ENCODE results near the gene CHAT.

CHAT gene

DNA sequence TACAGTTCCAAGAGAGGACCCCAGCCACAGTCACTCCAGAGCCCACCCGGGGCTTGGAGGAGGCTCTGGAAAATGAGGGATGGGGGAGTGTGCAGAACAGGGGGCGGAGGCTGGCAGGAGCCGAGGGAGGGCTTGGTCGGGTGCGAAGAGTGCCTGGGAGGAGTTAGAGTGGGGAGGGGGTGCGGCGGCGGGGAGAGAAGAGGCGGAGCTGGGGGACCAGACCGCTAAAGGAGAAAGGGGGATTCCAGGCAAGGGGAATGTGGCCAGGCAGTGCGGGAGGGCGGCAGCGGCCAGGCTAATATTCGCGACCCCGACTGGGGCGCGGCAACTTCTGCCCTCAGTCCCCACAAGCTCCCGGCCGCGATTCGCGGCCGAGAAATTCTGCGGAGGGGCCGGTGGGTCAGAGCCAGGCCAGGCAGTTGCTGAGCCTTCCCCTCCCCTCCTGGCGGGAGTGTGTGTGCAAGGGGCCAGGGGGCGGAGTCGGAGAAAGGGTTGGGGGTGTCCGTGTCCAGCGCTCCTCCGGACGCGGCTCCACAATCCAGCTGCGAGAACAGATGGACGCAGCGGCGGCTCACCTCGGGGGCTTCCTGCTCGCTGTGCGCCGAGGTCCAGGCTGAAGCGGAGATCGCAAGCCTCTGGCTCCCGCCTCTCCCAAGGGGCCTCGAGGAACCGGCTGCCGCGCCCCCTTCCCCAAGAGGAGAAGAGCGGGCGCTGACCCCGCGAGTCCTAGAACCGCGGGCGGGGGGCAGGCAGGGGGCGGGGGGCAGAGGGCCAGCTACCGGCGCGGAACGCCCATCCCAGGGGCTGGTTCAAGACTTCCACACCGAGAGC lies 4.3 kb upstream of the CHAT start:
- TF ChIP-seq EZH2phosphoT487 (IDR thresholded peaks at IDR 0.05; ENCODE audit: low read length) (no peak), EZH2 (optimal IDR thresholded peaks at IDR 0.05; ENCODE audit: low read depth, low read length) (no peak)
- TF ChIP-seq, protein P1, sequence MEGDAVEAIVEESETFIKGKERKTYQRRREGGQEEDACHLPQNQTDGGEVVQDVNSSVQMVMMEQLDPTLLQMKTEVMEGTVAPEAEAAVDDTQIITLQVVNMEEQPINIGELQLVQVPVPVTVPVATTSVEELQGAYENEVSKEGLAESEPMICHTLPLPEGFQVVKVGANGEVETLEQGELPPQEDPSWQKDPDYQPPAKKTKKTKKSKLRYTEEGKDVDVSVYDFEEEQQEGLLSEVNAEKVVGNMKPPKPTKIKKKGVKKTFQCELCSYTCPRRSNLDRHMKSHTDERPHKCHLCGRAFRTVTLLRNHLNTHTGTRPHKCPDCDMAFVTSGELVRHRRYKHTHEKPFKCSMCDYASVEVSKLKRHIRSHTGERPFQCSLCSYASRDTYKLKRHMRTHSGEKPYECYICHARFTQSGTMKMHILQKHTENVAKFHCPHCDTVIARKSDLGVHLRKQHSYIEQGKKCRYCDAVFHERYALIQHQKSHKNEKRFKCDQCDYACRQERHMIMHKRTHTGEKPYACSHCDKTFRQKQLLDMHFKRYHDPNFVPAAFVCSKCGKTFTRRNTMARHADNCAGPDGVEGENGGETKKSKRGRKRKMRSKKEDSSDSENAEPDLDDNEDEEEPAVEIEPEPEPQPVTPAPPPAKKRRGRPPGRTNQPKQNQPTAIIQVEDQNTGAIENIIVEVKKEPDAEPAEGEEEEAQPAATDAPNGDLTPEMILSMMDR (IDR thresholded peaks at IDR 0.05; ENCODE audit: low read length): no peak
- no peaks in the 10 kb centered on the region for H3K9me2 ChIP-seq (replicated peaks; ENCODE audit: insufficient read depth, low read length)
- H3K9ac ChIP-seq (ENCODE audit: low read length): no peak overlapping the region
- DNase-seq: no peak
- no peak overlapping the region for H3K27ac ChIP-seq (ENCODE audit: low read length)
- no peak overlapping the region for H2AFZ ChIP-seq (ENCODE audit: low read length)
- no peak overlapping the region for H3K4me2 ChIP-seq (ENCODE audit: low read depth, low read length)
- H3K4me1 ChIP-seq (ENCODE audit: low read length): no peaks in the 10 kb centered on the region
- peaks cover 7% of the 10 kb centered on the region for H3K27me3 ChIP-seq (replicated peaks; ENCODE audit: insufficient read depth, low read length)
- H3F3A ChIP-seq (ENCODE audit: insufficient read depth, low read length): no peaks in the 10 kb centered on the region
- H4K20me1 ChIP-seq (ENCODE audit: insufficient read depth, low read length): no peaks in the 10 kb centered on the region
- H3K9me3 ChIP-seq (replicated peaks; ENCODE audit: insufficient read depth, low read length): no peaks in the 10 kb centered on the region
- no peak overlapping the region for H3K4me3 ChIP-seq (ENCODE audit: low read length)
- H3K36me3 ChIP-seq (replicated peaks; ENCODE audit: insufficient read depth, low read length): no peaks in the 10 kb centered on the region
- H3K79me2 ChIP-seq (ENCODE audit: low read length): no peaks in the 10 kb centered on the region

DNA sequence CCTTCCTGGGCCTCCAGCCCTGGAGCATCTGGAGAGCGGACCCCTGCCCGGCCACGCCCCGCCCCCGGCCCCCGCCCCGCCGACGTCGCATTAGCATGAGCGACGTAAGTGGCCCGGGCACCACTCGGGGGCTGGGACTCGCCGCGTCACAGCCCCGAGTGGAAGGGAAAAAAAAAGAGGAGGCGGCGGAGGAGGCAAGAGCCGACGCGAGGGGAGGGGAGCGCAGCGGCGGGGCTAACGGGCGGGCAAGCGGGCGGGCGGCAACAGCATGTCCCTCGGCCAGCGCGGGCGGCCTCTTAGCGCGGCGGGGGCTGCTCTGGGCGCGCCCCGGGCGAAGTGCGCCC lies 3.8 kb upstream of the CHAT start, which contains the start of gene SLC18A3:
SLC18A3 (plus strand) TSS at position 197 of the 344 bp plus-strand sequence. CDS start 431 bp downstream, outside the sequence.
- Histone ChIP-seq H3F3A (ENCODE audit: insufficient read depth, low read length) (no peaks in the 10 kb centered on the region), H3K27me3 (replicated peaks; ENCODE audit: insufficient read depth, low read length) (peaks cover 11% of the 10 kb centered on the region), H3K79me2 (ENCODE audit: low read length) (no peaks in the 10 kb centered on the region), H3K9me3 (replicated peaks; ENCODE audit: insufficient read depth, low read length) (no peaks in the 10 kb centered on the region), H2AFZ (ENCODE audit: low read length) (no peak within 1 kb of the TSS), H3K4me3 (ENCODE audit: low read length) (no peak within 1 kb of the TSS), H3K4me1 (ENCODE audit: low read length) (no peaks in the 10 kb centered on the region), H3K9ac (ENCODE audit: low read length) (no peak within 1 kb of the TSS), H3K27ac (ENCODE audit: low read length) (no peak within 1 kb of the TSS), H3K4me2 (ENCODE audit: low read depth, low read length) (no peak within 1 kb of the TSS), H4K20me1 (ENCODE audit: insufficient read depth, low read length) (no peaks in the 10 kb centered on the region), H3K9me2 (replicated peaks; ENCODE audit: insufficient read depth, low read length) (no peaks in the 10 kb centered on the region), H3K36me3 (replicated peaks; ENCODE audit: insufficient read depth, low read length) (no peaks in the 10 kb centered on the region)
- no peak for DNase-seq
- TF ChIP-seq, protein P1 (IDR thresholded peaks at IDR 0.05; ENCODE audit: low read length): no peak
- TF ChIP-seq EZH2 (optimal IDR thresholded peaks at IDR 0.05; ENCODE audit: low read depth, low read length) (no peak), EZH2phosphoT487 (IDR thresholded peaks at IDR 0.05; ENCODE audit: low read length) (no peak)

- H3K79me2 ChIP-seq (ENCODE audit: low read length): no peaks in the 10 kb centered on the region
- no peaks in the 10 kb centered on the region for H3K4me1 ChIP-seq (ENCODE audit: low read length)
- H3K4me2 ChIP-seq (ENCODE audit: low read depth, low read length): no peak overlapping the region
- H3F3A ChIP-seq (ENCODE audit: insufficient read depth, low read length): no peaks in the 10 kb centered on the region
- H3K9me3 ChIP-seq (replicated peaks; ENCODE audit: insufficient read depth, low read length): no peaks in the 10 kb centered on the region
- H3K4me3 ChIP-seq (ENCODE audit: low read length): no peak overlapping the region
- H3K9me2 ChIP-seq (replicated peaks; ENCODE audit: insufficient read depth, low read length): no peaks in the 10 kb centered on the region
- no peak overlapping the region for H2AFZ ChIP-seq (ENCODE audit: low read length)
- TF ChIP-seq EZH2 (optimal IDR thresholded peaks at IDR 0.05; ENCODE audit: low read depth, low read length): no peak
- TF ChIP-seq, protein P1 (IDR thresholded peaks at IDR 0.05; ENCODE audit: low read length): no peak
- TF ChIP-seq EZH2phosphoT487 (IDR thresholded peaks at IDR 0.05; ENCODE audit: low read length): no peak
- H4K20me1 ChIP-seq (ENCODE audit: insufficient read depth, low read length): no peaks in the 10 kb centered on the region
- H3K27me3 ChIP-seq (replicated peaks; ENCODE audit: insufficient read depth, low read length): peaks cover 11% of the 10 kb centered on the region
- DNase-seq: no peak
- H3K36me3 ChIP-seq (replicated peaks; ENCODE audit: insufficient read depth, low read length): no peaks in the 10 kb centered on the region
- H3K27ac ChIP-seq (ENCODE audit: low read length): no peak overlapping the region
- H3K9ac ChIP-seq (ENCODE audit: low read length): no peak overlapping the region
Measured at GRCh38 chr10:49610458-49611165, 3.2 kb upstream of the CHAT start.
